ENCODE measurements around the gene NXN.

DNA sequence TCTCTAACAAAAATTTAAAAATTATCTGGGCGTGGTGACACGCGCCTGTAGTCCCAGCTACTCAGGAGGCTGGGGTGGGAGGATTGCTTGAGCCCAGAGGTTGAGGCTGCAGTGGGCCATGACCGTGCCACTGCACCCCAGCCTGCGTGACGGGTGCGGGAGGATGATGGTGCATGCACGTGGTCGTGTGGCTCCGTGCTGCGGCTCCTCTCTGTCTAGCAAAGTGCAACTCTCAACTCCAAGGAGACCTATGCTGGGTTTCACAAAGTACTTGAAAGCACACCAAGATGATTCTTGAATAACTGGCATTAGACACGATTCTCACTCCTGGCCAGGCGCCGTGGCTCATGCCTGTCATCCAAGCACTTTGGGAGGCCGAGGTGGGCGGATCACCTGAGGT, 25.8 kb downstream of the NXN start:
- TF ChIP-seq POLR2A (IDR thresholded peaks at IDR 0.05) (no peak), CTCF (IDR thresholded peaks at IDR 0.05) (no peak), POLR2AphosphoS5 (IDR thresholded peaks at IDR 0.05) (no peak)

Measured in transverse colon (tissue), 4 donors.